ENCODE data around the gene TMEM242.

Gene TMEM242

GRCh38 chr6:157278171-157278570, 45.1 kb downstream of the TMEM242 start:
- DNase-seq (ENCODE audit: low read depth): no peak
- H3K4me3 ChIP-seq (replicated peaks; ENCODE audit: low read depth, low read length): no peak overlapping the region
- TF ChIP-seq, protein P1, sequence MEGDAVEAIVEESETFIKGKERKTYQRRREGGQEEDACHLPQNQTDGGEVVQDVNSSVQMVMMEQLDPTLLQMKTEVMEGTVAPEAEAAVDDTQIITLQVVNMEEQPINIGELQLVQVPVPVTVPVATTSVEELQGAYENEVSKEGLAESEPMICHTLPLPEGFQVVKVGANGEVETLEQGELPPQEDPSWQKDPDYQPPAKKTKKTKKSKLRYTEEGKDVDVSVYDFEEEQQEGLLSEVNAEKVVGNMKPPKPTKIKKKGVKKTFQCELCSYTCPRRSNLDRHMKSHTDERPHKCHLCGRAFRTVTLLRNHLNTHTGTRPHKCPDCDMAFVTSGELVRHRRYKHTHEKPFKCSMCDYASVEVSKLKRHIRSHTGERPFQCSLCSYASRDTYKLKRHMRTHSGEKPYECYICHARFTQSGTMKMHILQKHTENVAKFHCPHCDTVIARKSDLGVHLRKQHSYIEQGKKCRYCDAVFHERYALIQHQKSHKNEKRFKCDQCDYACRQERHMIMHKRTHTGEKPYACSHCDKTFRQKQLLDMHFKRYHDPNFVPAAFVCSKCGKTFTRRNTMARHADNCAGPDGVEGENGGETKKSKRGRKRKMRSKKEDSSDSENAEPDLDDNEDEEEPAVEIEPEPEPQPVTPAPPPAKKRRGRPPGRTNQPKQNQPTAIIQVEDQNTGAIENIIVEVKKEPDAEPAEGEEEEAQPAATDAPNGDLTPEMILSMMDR (IDR thresholded peaks at IDR 0.05; ENCODE audit: low read length, missing control alignments): no peak

DNA sequence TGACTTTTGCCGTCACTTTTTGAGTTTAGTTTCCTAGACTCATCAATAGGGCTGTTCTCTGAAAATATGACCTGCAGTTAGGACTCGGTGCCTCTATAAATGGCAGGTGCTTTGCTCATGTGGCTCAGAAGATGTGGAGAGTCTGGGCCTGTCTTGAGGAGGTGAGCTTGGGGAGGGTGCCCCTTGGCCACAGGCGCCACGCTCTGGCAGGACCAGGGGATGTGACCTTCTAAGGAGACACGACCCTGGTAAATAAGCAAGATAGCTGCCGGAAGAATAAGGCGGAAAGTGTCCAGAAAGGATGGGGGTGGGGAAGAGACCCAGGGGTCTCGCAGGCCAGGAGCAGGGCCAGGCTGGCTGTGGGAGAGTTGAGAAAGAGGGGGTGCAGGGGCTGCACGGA, 46.6 kb downstream of the TMEM242 start:
- TF ChIP-seq, protein P1 (IDR thresholded peaks at IDR 0.05; ENCODE audit: low read length, missing control alignments): no peak
- DNase-seq (ENCODE audit: low read depth): no peak

DNA sequence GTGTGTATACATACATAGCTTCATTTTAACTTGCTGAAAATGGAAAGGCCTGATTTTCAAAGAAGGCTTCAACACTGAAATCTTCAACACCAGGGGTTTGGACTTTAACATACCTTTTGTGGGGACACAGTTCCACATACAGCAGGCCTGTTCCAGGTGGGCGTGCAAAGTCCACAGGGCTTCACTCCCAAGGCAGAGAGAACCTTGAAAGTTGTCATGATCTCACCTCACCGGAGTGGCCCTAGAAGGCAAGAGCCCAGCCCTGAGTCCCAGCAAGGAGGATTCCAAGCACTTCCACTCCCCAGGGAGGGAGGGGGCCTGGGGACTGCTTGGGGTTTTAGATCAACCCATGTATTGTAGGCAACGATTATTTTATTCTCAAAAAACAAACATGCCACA, 47.2 kb downstream of the TMEM242 start:
- no peak for DNase-seq (ENCODE audit: low read depth)
- H3K4me3 ChIP-seq (replicated peaks; ENCODE audit: low read depth, low read length): no peak overlapping the region
- TF ChIP-seq, protein P1 (IDR thresholded peaks at IDR 0.05; ENCODE audit: low read length, missing control alignments): no peak

More for the DNA sequence above, 46.6 kb downstream of the TMEM242 start:
- no peak overlapping the region for H3K4me3 ChIP-seq (replicated peaks; ENCODE audit: low read depth, low read length)

DNA sequence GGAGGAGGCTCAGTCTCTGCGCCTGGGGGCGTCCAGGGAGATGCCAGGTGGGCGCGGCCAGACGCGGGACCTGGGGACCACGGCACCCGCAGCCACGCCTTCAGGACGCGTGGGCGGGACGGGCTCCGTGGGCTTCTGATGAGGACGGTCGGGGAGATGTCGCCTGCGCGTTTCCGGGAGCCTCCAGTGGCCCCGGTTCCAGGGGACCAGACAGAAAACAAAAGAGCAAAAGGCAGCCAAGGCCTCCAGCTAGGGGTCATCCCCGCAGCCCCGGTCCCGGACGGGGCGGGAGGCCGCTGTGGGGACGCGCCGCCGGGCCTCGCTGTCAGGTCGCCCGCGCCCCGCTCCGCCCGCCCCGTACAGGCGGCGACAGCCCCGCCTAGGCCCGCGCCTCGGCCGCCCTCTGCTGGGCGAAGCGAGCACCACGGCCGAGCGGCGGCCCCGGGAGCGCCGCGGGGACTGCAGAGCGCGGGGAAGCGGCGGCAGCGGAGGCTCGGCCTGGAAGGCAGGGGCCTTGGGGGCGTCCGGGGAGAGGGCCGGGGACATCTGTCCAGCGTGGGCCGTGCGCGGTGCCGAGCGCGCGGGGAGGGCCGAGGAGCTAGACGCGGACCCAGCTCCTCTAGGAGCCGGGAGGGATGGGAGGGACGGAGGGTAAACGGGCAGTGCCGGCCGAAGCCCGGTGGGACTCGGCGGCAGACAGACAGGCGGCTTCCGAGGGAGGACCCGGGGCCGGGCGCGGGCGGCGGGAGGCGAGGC, 48.7 kb downstream of the TMEM242 start:
- peak; percentile 65 for DNase-seq (ENCODE audit: low read depth)
- H3K4me3 ChIP-seq (replicated peaks; ENCODE audit: low read depth, low read length): peak overlapping the region; percentile 58
- TF ChIP-seq, protein P1 (IDR thresholded peaks at IDR 0.05; ENCODE audit: low read length, missing control alignments): peak; percentile 10

DNA sequence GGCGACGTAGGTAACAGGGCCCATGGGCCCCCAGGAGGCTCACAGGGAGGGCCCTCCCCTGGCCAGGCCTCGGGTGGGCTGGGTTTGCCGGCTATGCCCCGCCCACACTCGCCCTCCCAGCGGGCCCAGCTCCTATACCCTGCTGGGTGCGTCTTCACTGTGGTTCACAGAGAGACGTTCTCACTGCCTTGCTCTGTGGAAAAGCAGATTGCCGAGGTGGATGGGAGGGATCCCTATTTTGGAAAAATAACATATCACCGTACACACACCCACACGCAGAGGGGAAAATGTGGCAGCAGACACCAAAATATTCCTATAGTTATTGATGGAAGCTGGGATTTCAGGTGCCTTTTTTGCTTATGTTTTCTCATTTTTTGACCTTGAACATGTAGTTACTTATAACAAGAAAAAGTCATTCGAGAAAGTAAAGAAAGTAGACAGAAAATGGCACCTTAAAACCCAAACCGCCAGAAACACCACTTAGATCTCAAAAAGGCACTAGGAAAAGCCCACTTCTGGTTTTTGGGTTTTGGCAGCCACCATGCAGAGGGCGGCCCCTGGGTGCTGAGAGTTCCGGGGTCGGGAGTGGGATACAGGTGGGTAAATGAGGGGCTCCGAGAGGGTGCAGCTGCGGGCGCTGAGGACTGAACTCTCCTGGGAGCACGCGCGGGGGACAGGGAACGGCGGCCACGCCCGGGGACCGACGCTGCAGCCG, 49.4 kb downstream of the TMEM242 start:
- TF ChIP-seq, protein P1 (IDR thresholded peaks at IDR 0.05; ENCODE audit: low read length, missing control alignments): no peak
- DNase-seq (ENCODE audit: low read depth): no peak
- H3K4me3 ChIP-seq (replicated peaks; ENCODE audit: low read depth, low read length): peak overlapping the region; percentile 58

- TF ChIP-seq, protein P1 (IDR thresholded peaks at IDR 0.05; ENCODE audit: low read length, missing control alignments): no peak
- no peak overlapping the region for H3K4me3 ChIP-seq (replicated peaks; ENCODE audit: low read depth, low read length)
Measured at GRCh38 chr6:157272866-157273755, 50.2 kb downstream of the TMEM242 start.

More at GRCh38 chr6:157272866-157273755, 50.2 kb downstream of the TMEM242 start:
- no peak for DNase-seq (ENCODE audit: low read depth)

Measured in fibroblast of pulmonary artery (primary cell).